Fibroblast of the aortic adventitia (primary cell): ENCODE measurements around the gene JARID2. TPM values are rescaled to one million over a fixed set of nuclear protein-coding genes. Genes with fewer than 3 reads are reported as not detected.

ENCODE experiments used
- DNase-seq: peaks from one replicate; pipeline ENCODE4 v3.0.0-alpha.2; 2010; ENCODE audit warnings: low read depth
- H3K4me3 ChIP-seq: 2 replicates; pipeline ENCODE4 v1.5.1; 2011; ENCODE audit warnings: low read depth, mild to moderate bottlenecking, control low read depth, low read length, moderate library complexity
- total RNA-seq: library from RNA; depleted of rRNA; stranded (reverse); fragments of >200 nt; gene quantifications from 2 replicates; pipeline ENCODE4 v1.2.3, GENCODE V29; 2012; ENCODE audit warnings: low replicate concordance
- TF ChIP-seq, protein P1 (sequence below): IDR thresholded peaks from 2 replicates; pipeline ENCODE4 v1.5.1; 2011; ENCODE audit warnings: mild to moderate bottlenecking, low read length, control low read depth, inconsistent platforms; ENCODE audit not compliant: insufficient read depth

JARID2 gene
- total RNA-seq, 1 donor = 8.3 TPM

DNA sequence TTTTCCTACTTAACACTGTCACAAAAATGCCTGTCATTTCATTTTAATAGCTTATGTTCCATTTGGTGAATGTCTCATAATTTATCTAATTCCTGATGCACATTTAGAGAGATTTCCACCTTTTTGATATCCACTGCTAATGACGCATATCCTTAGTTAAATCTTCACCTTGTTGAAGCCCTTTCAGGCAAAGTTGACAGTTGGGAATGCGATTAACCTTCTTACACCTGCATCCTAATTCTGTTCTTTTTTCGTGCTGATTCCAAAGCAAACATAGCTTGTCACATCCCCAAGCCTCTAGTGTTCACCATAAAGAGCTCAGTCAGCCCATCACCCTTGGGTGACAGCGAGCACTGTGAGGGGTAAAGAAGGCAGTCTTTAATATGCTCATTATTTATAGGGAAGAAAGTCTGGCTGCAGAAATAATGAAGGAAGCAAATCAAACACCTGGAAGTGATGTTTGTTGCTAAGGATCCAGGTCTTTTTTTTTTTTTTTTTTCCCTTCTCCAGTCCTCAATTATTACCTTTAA lies 211.3 kb downstream of the JARID2 start:
- TF ChIP-seq, protein P1, sequence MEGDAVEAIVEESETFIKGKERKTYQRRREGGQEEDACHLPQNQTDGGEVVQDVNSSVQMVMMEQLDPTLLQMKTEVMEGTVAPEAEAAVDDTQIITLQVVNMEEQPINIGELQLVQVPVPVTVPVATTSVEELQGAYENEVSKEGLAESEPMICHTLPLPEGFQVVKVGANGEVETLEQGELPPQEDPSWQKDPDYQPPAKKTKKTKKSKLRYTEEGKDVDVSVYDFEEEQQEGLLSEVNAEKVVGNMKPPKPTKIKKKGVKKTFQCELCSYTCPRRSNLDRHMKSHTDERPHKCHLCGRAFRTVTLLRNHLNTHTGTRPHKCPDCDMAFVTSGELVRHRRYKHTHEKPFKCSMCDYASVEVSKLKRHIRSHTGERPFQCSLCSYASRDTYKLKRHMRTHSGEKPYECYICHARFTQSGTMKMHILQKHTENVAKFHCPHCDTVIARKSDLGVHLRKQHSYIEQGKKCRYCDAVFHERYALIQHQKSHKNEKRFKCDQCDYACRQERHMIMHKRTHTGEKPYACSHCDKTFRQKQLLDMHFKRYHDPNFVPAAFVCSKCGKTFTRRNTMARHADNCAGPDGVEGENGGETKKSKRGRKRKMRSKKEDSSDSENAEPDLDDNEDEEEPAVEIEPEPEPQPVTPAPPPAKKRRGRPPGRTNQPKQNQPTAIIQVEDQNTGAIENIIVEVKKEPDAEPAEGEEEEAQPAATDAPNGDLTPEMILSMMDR = no peak
- H3K4me3 ChIP-seq = no peak overlapping the region
- DNase-seq = no peak

DNA sequence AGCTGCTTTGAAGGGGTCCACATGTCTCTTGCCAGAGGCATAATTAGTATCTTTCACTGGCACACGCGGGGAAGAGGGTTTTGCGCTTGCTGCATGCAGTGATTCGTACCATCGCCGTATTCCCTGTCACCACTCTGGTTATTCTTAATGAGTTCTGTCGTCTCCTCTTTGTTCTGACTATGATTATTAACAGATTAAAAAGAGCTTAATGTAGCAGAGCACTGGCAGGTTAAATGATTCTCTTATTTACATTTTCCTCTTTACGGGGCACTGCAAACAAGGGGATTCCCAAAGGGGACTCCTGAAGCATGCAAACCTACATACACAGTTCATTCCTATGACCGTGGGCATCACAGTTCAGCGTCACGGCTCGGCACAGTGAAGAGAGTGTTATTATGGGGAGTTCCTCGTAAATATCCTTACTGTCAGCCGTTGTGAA lies 212.2 kb downstream of the JARID2 start:
- TF ChIP-seq, protein P1 = no peak
- DNase-seq = no peak
- H3K4me3 ChIP-seq = no peak overlapping the region

DNA sequence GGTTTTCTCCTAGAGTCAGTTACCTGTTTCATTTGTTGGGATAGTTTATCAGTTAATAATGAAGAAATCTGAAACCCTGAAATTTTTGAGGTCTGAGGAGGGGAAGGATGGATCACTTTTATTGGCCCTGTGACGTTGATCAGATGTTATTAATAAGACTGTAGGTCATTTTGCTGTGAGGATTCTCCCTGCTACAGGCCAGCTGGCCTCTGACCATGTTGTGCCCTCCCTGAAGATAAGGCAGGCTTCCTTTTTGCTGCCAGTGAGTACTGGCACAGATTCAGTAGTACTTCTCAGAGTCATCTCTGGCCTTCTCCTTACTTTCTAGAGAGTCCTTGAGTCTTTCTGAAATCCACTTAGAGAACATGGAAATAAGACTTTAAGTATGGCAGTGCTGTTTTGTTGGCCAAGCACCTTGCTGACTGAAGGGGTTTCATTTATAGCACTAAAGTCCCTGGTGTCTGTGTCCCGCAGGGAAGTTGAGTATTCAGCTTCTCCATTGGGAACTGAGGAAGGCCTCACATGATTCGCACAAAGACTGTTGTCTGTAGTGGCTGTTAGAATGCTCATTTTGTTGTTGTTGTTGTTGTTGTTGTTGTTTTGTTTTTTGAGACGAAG lies 214.3 kb downstream of the JARID2 start:
- no peak overlapping the region for H3K4me3 ChIP-seq
- TF ChIP-seq, protein P1 = no peak
- no peak for DNase-seq

DNA sequence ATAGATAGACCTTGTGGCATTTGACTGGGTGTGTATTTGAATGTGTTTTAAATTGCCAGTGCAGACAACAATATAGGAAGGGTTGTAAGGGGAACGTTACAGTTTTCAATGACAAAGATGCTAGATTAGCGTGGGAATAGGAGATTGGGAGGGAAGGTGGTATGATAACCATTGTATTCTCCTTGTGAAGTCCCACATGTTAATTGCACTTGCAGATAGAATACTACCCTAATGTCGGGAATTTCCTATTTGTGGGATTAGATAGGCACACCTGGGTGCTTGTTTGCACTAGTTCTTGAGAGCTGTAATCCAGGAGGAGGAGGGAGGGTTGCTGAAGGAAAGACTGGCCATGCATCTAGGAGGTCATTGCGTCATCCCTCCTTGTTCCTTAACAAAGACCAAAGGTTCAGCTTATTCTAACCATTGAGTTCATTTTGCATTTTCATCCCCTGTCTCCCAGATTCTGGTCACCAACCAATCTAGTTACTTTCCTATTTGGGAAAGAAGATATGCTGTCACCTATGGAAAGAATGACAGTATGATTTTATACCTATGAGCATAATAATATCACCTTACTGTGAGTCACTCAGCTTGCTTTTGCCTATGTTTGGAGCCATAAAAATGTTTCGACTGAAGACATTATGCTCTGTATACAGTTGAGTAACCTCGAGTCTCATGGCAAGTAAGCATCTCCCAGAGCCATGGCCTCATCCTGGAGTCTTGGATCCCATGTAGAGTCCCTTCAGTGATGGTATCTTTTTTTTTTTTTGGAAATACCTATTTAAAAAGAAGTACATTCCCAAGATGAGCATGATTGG lies 215.5 kb downstream of the JARID2 start:
- TF ChIP-seq, protein P1 = no peak
- H3K4me3 ChIP-seq = no peak overlapping the region
- no peak for DNase-seq

DNA sequence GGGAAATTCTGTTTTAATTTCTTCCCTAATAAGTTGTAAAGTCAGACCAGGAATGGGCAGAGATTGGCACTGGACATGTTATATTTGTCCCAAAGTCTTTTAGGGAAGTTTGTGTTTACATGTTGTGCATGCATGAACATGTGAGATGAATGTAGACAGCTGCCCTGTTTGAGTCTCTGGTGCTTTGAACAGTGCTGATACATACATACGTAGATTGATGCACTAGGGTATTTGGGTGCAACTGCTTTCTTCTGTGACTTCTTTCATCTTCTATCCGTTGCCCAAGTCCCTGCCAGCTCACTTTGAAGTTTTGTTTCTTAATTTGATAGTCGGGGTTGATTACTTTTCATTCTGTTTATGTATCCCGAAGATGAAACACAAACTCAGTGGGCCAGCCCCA lies 216.4 kb downstream of the JARID2 start:
- TF ChIP-seq, protein P1 = no peak
- no peak overlapping the region for H3K4me3 ChIP-seq
- no peak for DNase-seq

DNA sequence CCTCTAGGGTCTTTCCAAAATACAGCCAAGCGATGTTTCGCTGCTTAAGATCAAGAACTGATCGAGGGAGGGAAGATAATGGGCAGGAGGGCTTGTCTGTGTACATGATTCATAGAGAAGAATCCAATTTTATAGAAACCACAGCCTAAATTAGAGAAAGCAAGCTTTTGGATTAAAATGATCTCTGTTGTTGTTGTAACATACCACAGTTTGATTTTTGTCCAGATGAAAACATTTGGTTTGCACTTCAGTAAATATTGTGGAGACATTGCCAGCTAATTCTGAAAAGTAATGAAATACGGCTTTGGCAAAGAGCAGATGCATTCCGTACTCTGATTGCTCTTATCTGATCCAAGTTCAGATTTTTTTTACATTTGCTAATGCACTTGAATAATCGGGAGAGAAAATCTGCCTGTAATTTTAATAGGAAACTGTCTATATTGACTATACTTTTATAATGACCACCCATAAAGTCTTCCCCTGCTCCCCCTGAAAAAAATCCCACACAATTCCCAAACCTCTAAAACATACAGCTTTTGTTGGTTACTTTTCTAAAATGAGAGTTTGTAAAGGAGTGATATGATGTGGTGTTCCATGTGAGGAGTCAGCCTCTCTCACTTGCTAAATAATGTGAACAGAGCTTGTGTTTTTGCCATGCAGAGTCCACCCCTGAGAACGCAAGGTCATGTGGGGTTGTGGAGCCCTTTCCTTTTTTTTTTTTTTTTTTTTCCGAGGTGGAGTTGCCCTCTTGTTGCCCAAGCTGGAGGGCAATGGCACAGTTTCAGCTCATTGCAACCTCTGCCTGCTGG lies 217.1 kb downstream of the JARID2 start:
- TF ChIP-seq, protein P1 = no peak
- DNase-seq = peak; percentile 72
- no peak overlapping the region for H3K4me3 ChIP-seq
